Measurements from ENCODE around the gene PNMA8A.

The PNMA8A gene

DNA sequence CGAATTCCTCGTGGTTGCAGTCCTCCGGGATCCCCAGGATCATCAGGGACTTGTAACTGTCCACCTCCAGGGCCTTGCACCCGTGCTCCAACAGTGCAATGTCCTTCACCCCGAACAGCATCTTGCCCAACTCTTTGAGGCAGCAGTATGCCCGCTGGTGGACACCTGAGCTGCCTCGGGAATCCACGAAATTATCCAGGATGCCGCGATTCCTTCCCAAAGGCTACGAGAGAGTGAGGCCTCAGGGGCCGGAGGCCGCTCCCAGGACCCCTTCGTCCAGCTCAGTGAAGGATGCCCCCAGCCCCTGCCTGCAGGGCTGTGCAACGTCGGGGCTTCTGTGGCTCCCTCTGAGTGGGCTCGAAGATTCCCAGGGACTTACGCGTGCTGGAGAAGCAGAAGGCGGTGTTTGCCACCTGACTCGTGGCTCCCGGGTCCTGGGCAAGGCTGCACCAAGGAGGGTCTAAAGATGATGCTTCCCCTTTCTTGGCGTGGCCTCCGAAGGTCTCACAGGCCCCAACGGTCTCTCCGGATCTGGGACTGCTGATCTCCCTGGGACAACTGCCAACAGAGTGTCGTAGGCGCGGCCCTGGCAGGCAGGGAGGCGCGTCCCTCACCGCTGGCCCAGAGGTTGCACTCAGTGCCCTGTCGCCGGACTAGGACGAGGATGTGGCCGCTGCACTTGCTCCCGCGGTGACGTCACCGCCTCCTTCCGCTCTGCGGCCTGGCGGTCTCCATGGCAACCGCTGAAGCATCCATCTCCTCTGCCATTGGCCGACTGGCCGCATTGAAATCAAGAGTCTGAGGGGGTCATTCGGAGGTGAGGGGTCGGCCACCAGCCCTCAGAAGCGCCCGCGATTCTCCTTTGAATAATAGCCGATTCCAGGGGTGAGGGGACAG is 42.9 kb downstream of the PNMA8A start, which contains the start of gene PNMA8C:
PNMA8C (minus strand) TSS at position 698 of the 897 bp plus-strand sequence; CDS start at position 121, 577 bp downstream.
- Histone ChIP-seq H3K4me3 (replicated peaks; ENCODE audit: insufficient read depth, low read length) (no peak within 1 kb of the TSS), H3K27ac (replicated peaks) (no peak within 1 kb of the TSS), H3K27me3 (ENCODE audit: insufficient read depth, poor library complexity, severe bottlenecking) (peaks cover 32% of the 10 kb centered on the region)
- TF ChIP-seq, protein P1, sequence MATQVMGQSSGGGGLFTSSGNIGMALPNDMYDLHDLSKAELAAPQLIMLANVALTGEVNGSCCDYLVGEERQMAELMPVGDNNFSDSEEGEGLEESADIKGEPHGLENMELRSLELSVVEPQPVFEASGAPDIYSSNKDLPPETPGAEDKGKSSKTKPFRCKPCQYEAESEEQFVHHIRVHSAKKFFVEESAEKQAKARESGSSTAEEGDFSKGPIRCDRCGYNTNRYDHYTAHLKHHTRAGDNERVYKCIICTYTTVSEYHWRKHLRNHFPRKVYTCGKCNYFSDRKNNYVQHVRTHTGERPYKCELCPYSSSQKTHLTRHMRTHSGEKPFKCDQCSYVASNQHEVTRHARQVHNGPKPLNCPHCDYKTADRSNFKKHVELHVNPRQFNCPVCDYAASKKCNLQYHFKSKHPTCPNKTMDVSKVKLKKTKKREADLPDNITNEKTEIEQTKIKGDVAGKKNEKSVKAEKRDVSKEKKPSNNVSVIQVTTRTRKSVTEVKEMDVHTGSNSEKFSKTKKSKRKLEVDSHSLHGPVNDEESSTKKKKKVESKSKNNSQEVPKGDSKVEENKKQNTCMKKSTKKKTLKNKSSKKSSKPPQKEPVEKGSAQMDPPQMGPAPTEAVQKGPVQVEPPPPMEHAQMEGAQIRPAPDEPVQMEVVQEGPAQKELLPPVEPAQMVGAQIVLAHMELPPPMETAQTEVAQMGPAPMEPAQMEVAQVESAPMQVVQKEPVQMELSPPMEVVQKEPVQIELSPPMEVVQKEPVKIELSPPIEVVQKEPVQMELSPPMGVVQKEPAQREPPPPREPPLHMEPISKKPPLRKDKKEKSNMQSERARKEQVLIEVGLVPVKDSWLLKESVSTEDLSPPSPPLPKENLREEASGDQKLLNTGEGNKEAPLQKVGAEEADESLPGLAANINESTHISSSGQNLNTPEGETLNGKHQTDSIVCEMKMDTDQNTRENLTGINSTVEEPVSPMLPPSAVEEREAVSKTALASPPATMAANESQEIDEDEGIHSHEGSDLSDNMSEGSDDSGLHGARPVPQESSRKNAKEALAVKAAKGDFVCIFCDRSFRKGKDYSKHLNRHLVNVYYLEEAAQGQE (IDR thresholded peaks at IDR 0.05; ENCODE audit: insufficient replicate concordance, low read depth): no peak
- TF ChIP-seq, protein P2, sequence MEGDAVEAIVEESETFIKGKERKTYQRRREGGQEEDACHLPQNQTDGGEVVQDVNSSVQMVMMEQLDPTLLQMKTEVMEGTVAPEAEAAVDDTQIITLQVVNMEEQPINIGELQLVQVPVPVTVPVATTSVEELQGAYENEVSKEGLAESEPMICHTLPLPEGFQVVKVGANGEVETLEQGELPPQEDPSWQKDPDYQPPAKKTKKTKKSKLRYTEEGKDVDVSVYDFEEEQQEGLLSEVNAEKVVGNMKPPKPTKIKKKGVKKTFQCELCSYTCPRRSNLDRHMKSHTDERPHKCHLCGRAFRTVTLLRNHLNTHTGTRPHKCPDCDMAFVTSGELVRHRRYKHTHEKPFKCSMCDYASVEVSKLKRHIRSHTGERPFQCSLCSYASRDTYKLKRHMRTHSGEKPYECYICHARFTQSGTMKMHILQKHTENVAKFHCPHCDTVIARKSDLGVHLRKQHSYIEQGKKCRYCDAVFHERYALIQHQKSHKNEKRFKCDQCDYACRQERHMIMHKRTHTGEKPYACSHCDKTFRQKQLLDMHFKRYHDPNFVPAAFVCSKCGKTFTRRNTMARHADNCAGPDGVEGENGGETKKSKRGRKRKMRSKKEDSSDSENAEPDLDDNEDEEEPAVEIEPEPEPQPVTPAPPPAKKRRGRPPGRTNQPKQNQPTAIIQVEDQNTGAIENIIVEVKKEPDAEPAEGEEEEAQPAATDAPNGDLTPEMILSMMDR (IDR thresholded peaks at IDR 0.05; ENCODE audit: insufficient read depth, low read length): no peak
- no peak for TF ChIP-seq SPI1 (IDR thresholded peaks at IDR 0.05; ENCODE audit: borderline replicate concordance, low read depth)
- TF ChIP-seq GABPA (IDR thresholded peaks at IDR 0.05; ENCODE audit: low read depth): no peak
- TF ChIP-seq POLR2AphosphoS5 (IDR thresholded peaks at IDR 0.05; ENCODE audit: low read depth): no peak
- DNase-seq (ENCODE audit: low read depth in 1 of 2, low spot score in 1 of 2): peak; percentile 30 to 31

DNA sequence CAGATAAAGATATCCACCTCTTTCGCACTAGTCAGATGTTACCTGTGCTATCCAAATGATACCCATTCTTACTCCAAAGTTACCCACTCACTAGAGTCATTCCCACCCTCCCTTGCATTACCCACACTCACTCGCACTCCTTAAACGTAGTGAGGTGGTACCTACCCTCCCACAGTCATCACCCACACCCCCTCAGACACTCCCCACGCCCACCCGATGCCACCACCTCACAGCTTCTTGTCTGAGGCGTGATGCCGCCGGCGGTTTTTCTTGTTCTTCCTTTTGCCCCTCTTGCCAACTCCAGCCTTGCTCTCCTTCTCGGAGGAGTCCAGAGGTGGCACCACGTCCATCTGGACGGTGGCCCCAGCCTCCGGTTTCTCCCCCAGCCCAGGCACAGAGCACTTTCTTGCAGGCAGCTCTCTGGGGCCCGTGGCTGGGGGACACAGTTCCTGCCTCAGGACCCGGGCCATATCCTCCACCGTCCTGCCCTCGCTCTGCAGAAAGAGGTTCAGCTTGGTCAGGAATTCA is 43.8 kb downstream of the PNMA8A start:
- no peak for DNase-seq (ENCODE audit: low read depth in 1 of 2, low spot score in 1 of 2)
- Histone ChIP-seq H3K27ac (replicated peaks) (no peak overlapping the region), H3K4me3 (replicated peaks; ENCODE audit: insufficient read depth, low read length) (no peak overlapping the region), H3K27me3 (ENCODE audit: insufficient read depth, poor library complexity, severe bottlenecking) (peaks cover 32% of the 10 kb centered on the region)
- TF ChIP-seq, protein P1 (IDR thresholded peaks at IDR 0.05; ENCODE audit: insufficient replicate concordance, low read depth): no peak
- TF ChIP-seq SPI1 (IDR thresholded peaks at IDR 0.05; ENCODE audit: borderline replicate concordance, low read depth) (no peak), POLR2AphosphoS5 (IDR thresholded peaks at IDR 0.05; ENCODE audit: low read depth) (no peak), GABPA (IDR thresholded peaks at IDR 0.05; ENCODE audit: low read depth) (no peak)
- TF ChIP-seq, protein P2 (IDR thresholded peaks at IDR 0.05; ENCODE audit: insufficient read depth, low read length): no peak

DNA sequence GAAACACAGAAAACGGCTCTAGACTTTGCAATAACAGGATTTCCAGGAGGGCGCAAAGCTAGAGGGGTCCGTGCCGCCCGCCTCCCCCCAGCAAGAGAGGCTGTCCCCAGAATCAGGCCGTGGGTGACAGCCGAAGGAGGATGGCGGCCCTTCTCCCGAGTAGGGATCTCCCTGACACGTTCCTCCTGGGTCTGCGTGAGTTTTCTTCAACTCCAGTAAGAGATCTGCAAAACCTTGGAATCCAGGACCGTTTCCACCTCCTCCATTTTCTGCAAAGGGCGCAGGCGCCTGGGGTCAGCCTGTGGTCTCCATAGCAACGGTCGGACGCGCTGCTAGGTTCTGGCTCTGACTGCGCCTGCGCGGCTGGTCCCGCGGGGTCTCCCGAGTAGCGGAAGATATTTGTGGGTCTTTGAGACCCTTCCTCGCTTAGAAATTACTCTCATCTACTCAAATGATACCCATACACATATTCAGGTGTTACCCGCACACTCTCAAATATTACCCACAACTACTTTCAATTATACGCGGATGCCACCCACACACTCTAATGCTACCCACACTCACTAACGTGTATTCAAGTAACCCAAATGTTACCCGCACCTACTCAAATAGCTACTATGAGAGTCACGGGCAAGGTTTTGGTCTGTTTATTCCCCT is 44.7 kb downstream of the PNMA8A start:
- Histone ChIP-seq H3K27me3 (ENCODE audit: insufficient read depth, poor library complexity, severe bottlenecking) (peaks cover 32% of the 10 kb centered on the region), H3K4me3 (replicated peaks; ENCODE audit: insufficient read depth, low read length) (no peak overlapping the region), H3K27ac (replicated peaks) (no peak overlapping the region)
- TF ChIP-seq SPI1 (IDR thresholded peaks at IDR 0.05; ENCODE audit: borderline replicate concordance, low read depth) (no peak), GABPA (IDR thresholded peaks at IDR 0.05; ENCODE audit: low read depth) (no peak), POLR2AphosphoS5 (IDR thresholded peaks at IDR 0.05; ENCODE audit: low read depth) (no peak)
- TF ChIP-seq, protein P1 (IDR thresholded peaks at IDR 0.05; ENCODE audit: insufficient replicate concordance, low read depth): no peak
- TF ChIP-seq, protein P2 (IDR thresholded peaks at IDR 0.05; ENCODE audit: insufficient read depth, low read length): no peak
- no peak for DNase-seq (ENCODE audit: low read depth in 1 of 2, low spot score in 1 of 2)

Measured in HL-60 (cell line).